Retinal pigment epithelial cell (primary cell): ENCODE results near the gene PKM.

ENCODE experiments used
- DNase-seq: peaks from one replicate; pipeline ENCODE4 v3.0.0-alpha.2; 2010; ENCODE audit warnings: low read depth
- H3K4me3 ChIP-seq: 2 replicates; pipeline ENCODE4 v1.5.1; 2011; ENCODE audit warnings: mild to moderate bottlenecking, low read length, control low read depth, moderate library complexity
- CTCF ChIP-seq: conservative IDR thresholded peaks from 2 replicates; pipeline ENCODE4 v1.5.1; 2011; ENCODE audit warnings: low read depth, low read length, control low read depth, inconsistent platforms

Gene PKM

GRCh38 chr15:72198356-72199204 is 32.4 kb downstream of the PKM start:
- no peak for DNase-seq
- TF ChIP-seq CTCF = no peak
- no peak overlapping the region for H3K4me3 ChIP-seq

- no peak for TF ChIP-seq CTCF
- H3K4me3 ChIP-seq = peak within 1 kb of the TSS; percentile 43
- no peak for DNase-seq
These were observed 33.3 kb downstream of the PKM start, which contains the start of gene GRAMD2A for GRCh38 chr15:72197460-72198355. GRAMD2A (minus strand) TSS chr15:72197787.

- peak overlapping the region; percentile 43 for H3K4me3 ChIP-seq
- TF ChIP-seq CTCF = no peak
- no peak for DNase-seq
These were observed 33.9 kb downstream of the PKM start for GRCh38 chr15:72197041-72197459.

- no peak overlapping the region for H3K4me3 ChIP-seq
These were observed 34.5 kb downstream of the PKM start for GRCh38 chr15:72196409-72197040.

GRCh38 chr15:72195101-72195511 is 35.9 kb downstream of the PKM start:
- no peak for TF ChIP-seq CTCF
- no peak for DNase-seq
- no peak overlapping the region for H3K4me3 ChIP-seq

More at GRCh38 chr15:72196409-72197040, 34.5 kb downstream of the PKM start:
- DNase-seq = no peak
- no peak for TF ChIP-seq CTCF

GRCh38 chr15:72193836-72194396 is 37.1 kb downstream of the PKM start:
- no peak overlapping the region for H3K4me3 ChIP-seq
- DNase-seq = no peak
- no peak for TF ChIP-seq CTCF
